ENCODE results near the gene CDH2.

CDH2 gene

GRCh38 chr18:28127763-28128658 lies 48.9 kb downstream of the CDH2 start:
- no peak for DNase-seq (ENCODE audit: low read depth in 2 of 2)

- DNase-seq (ENCODE audit: low read depth in 2 of 2): no peak
Measured at GRCh38 chr18:28127228-28127627, 49.7 kb downstream of the CDH2 start.

GRCh38 chr18:28126768-28127167 lies 50.2 kb downstream of the CDH2 start:
- DNase-seq (ENCODE audit: low read depth in 2 of 2): no peak

GRCh38 chr18:28125051-28125450 lies 51.9 kb downstream of the CDH2 start:
- DNase-seq (ENCODE audit: low read depth in 2 of 2): no peak

- DNase-seq (ENCODE audit: low read depth in 2 of 2): no peak
Measured at GRCh38 chr18:28124131-28125029, 52.5 kb downstream of the CDH2 start.

GRCh38 chr18:28123401-28124030 lies 53.4 kb downstream of the CDH2 start:
- DNase-seq (ENCODE audit: low read depth in 2 of 2): no peak

GRCh38 chr18:28120828-28121515 lies 56.0 kb downstream of the CDH2 start:
- DNase-seq (ENCODE audit: low read depth in 2 of 2): no peak

- no peak for DNase-seq (ENCODE audit: low read depth in 2 of 2)
Measured at GRCh38 chr18:28116461-28116860, 60.5 kb downstream of the CDH2 start.

GRCh38 chr18:28115149-28115550 lies 61.8 kb downstream of the CDH2 start:
- no peak for DNase-seq (ENCODE audit: low read depth in 2 of 2)

- DNase-seq (ENCODE audit: low read depth in 2 of 2): no peak
Measured at GRCh38 chr18:28114472-28114871, 62.5 kb downstream of the CDH2 start.

- DNase-seq (ENCODE audit: low read depth in 2 of 2): no peak
Measured at GRCh38 chr18:28113271-28114029, 63.5 kb downstream of the CDH2 start.

GRCh38 chr18:28112056-28112470 lies 64.9 kb downstream of the CDH2 start:
- no peak for DNase-seq (ENCODE audit: low read depth in 2 of 2)

GRCh38 chr18:28110924-28111323 lies 66.0 kb downstream of the CDH2 start:
- DNase-seq (ENCODE audit: low read depth in 2 of 2): no peak

GRCh38 chr18:28109781-28110560 lies 67.0 kb downstream of the CDH2 start:
- no peak for DNase-seq (ENCODE audit: low read depth in 2 of 2)

- DNase-seq (ENCODE audit: low read depth in 2 of 2): no peak
Measured at GRCh38 chr18:28108814-28109213, 68.1 kb downstream of the CDH2 start.

GRCh38 chr18:28108254-28108653 lies 68.7 kb downstream of the CDH2 start:
- no peak for DNase-seq (ENCODE audit: low read depth in 2 of 2)

GRCh38 chr18:28099237-28099636 lies 77.7 kb downstream of the CDH2 start:
- no peak for DNase-seq (ENCODE audit: low read depth in 2 of 2)

- DNase-seq (ENCODE audit: low read depth in 2 of 2): no peak
Measured at GRCh38 chr18:28095631-28096030, 81.3 kb downstream of the CDH2 start.

GRCh38 chr18:28095041-28095440 lies 81.9 kb downstream of the CDH2 start:
- DNase-seq (ENCODE audit: low read depth in 2 of 2): no peak

GRCh38 chr18:28091197-28091596 lies 85.7 kb downstream of the CDH2 start:
- DNase-seq (ENCODE audit: low read depth in 2 of 2): no peak
